ENCODE data around the gene IQSEC1.

Gene IQSEC1

DNA sequence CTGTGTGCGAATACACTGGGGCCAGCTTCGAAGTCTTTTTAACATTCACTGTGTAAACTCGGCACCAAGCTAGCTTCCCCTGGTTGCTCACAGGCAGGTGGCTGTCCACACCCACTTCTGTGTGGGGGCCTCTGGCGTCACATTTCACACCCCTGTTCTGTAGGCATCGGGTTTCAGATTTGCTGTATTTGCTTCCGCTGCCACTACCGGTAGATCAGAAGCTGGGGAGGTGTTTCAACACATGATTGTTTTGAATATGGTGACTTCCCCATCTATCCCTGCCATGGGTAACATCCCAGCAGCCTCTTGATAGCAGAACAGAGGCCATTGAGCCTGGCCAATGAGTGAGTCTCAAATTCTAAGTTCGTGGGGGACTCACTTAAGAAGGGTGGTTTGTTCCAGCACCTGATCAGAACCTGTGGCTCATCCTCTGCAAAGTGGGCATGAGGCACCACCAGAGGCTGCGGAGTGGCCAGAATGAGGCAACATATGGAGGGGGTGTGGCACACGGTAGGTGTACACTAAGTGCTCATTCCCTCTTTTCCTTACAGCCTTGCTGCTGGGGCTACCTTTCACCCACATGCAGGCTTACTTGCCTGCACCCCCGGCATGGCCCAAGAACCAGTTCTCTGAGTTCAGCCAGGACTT lies 61.5 kb downstream of the IQSEC1 start:
- peak; percentile 56 for DNase-seq

DNA sequence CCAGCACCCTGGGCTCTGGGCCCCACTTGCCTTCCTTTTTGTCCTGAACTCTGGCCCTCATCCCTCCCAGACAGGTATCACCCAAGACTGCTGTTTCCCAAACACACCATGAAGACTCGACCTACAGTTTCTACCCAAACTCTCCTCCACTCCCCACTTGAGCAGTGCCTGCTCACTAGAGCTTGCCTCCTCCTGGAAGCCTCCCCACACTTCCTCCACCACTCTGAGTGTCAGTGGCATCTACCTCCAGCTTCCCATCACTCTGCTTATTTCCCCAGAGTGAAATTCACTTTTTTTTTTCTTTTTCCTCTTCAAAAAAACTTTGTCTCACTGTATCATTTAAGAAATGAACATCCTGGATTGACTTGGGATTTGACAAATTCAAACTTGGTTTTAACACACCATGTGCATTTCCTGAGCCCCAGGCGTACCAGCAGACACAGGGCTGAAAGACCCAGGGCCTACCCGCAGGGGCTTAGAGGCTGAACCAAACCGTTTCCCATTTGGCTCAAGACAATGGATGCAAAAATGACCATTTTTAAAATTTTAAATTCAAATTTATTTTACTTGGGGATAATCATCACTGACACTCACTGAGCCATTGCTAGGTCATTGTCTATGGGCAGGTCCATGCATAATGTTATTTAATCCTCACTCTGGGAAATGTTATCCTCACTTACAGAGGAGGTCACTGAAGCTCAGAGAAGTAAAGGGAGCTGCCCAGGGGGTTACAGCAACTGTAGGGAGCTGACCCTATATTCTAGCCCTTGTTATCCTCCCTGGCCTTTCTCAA lies 62.3 kb downstream of the IQSEC1 start:
- DNase-seq, result no peak

GRCh38 chr3:13009946-13010315 lies 63.3 kb downstream of the IQSEC1 start:
- no peak for DNase-seq

DNA sequence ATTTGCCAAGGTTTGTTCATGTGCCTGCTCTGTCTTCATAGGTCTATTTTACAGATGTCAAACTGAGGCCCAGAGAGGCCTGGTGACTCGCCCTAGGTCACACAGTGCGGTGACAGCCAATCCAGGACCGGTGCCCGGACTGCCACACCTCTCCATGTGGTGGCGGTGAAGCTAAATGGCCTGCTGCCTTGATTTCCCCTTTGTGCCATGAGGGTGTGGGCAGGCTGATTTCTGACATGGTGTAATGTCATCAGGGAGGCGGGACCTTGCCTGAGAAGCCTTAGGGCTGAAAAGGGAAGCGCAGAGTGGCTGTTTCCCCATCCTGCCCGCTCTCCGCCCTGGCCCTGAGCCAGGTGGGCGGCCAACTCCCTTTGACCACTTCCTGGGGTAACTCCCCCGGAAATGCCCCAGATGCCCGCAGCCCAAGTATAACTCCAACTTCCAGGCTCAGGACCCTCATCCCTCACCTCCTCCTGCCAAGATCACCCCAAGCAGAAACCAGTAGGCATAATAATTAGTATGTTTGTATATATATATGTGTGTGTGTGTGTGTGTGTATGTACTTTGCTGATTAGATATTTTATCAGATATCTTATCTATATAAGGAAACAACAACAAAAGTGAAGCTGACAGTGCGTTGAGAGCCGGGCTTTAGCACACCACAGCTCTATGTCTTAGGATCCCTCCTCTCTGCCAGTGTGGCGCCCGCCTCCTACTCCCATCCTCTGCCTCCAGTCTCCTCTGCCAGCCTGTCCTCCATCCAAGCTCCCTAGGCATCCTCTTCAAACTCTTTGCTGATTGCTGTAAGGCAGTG lies 63.9 kb downstream of the IQSEC1 start:
- no peak for DNase-seq

DNA sequence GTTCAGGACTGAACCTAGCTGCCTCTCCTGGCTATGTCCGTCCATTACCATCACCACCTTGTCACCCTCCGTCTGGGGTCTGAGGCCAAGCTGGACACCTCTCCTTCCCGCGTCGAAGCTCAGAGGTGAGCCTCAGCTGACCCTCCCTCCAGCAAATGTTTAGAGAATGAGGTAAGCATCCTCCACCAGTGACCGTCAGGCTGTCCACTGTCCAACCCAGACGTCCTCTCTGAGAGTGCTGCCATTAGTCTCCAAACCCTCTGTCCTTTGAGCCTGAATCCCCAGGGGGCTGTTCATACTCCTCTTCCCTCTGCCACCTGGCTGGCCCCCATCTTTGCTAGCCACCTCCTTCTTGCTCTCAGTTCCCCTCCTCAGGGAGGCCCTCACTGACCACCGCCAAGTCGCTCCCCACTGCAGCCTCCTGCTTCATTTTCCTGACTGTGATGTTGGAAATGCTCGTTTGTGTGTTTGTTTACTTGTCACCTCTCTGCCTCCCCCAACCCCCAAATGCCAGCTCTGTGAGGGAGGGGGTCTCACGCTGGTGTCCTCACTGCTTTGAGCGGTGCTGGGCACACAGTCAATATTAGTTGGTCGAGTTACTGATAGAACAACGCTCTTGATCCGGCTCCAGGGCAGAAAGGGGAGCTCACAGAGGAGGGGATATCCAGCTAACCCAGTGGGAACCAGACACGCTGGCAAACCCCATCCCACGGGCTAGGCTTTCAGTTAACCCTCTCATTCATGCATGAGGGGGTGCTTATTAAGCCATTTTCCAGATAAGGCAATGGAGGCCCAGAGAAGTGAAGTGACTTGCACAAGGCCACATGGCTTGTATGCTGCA lies 64.9 kb downstream of the IQSEC1 start:
- DNase-seq, result no peak

DNA sequence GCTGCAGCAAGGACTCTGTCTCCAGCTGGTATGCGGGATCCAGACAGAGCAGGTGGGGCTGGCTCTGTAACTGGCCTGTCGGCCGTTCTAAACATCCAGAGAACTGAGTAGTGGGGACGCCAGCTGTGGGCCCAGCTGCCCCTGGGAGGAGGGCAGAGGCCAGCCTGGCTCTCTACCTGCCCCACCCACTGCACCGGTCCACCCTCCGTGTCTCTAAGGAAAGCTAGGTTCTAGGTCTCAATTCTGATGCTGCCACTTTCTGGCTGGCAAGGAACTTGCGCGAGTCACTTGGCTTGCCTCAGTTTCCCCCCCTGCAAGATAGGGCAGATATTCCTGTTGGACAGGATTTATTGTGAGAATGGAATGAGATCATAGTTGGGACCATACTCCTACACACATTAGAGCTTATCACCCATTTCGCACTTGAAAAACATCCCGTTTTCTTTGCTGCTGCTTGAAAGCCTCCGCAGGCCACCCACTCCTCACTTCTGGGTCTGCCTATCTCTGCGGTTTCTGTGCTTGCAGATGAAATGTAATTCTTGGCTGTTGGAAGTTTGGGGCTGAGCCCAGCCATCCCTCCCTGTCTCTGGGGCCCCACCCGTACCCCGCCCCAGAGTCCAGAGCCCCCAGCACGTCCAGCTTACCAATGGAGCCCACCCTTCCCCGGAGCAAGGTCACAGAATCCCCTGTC lies 65.8 kb downstream of the IQSEC1 start:
- no peak for DNase-seq

- DNase-seq, result no peak
These were observed 66.8 kb downstream of the IQSEC1 start for GRCh38 chr3:13006216-13006990.

DNA sequence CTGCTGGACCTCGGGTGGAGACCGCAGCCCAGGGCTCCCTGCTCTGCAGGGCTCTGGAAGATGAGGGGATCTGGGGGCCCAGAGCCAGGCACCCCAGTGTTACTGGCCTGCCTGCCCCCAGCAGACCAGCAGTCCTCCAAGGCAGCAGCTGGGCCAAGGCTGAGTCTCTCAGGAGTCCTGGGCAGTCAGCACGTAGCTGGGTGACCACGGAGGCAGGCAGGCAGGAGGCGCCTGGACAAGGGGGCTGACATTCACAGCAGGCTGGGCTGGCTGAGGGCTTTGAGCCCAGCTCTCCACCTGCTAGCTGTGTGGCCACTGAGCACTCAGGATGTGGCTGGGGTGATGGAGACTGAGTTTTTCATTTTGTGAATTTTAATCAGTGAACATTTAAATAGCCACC lies 67.9 kb downstream of the IQSEC1 start:
- DNase-seq, result no peak

DNA sequence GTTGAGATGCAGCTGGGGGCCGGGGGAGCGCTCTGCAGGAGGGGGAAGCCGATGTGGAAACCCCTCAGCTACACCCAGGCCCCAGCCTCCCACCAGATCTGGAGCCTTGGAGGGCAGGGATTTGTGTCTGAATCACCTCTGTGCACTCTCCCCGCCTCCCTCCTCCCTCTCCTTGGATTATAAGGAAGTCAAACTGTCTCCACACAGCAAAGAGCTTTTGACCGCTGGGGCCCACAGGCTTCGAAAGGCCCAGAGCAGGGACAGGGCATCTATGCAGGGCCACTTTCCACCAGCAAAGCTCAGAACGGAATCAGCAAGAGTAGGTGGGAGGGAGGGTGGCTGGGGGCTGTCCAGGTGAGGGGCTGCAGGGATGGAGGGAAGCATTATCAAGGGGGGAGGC lies 68.9 kb downstream of the IQSEC1 start:
- no peak for DNase-seq

DNA sequence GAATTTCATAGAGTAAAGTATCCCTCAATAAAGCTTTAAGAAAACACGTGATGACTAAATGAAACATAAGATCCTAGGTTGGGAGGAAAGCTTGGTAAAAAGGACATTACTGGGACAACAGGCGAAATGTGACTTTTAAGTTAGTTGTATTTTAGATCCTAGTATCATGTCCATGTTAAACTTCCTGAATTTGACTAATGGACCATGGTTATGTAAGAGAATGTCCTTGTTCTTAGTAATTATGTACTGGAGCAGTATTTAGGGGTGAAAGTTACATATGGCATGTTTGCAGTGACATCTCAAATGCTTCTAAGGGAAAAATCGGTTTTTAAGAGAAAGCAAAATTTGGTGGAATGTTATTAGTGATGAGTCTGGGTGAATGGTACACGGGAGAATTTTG lies 69.6 kb downstream of the IQSEC1 start:
- DNase-seq, result no peak

GRCh38 chr3:13002398-13003124 lies 70.7 kb downstream of the IQSEC1 start:
- no peak for DNase-seq

DNA sequence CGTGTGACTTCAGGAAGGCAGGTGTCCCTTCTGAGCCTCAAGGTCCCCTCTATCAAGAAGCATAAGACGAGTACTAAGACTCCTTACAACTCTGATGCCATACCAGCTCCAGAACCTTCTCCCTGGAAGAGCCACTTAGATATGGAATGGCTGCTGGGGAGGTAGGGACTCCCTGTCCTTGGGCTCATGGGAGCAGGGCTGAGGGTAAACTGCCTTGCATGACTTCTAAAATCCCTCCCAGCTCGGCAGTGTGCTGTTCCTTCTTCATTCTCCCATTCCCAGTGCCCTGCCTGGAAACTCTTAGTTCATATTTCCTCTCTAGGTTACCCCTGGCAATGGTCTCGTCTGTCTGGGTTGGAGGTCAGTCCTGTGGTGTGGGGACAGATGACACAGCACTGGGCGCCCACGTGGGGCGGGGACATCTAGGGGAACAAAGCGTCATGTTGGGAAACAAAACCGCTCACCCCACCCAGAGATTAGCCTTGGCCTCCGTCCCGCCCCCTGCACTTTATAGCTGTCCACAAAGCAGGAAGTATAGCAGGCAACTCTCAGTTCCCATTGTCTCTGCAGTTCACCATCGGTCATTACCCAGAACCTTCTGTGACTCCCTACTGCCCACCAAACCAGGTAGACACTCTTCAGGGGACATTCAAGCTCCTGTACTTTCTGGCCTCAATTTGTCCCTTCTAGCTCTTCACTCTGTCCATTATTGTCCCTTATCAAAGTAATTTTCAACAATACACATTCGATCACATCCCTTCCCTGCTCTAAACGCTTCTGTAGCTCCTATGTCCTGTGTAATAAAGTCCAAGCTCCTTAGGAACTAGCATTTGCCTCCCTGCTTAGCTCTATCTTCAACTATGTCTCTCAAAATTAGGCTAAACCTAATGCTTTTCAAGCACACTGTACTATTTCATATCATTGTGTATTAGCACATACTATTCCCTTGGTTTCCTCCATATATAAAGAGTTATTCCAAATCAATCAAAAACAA lies 73.8 kb downstream of the IQSEC1 start:
- DNase-seq, result no peak

DNA sequence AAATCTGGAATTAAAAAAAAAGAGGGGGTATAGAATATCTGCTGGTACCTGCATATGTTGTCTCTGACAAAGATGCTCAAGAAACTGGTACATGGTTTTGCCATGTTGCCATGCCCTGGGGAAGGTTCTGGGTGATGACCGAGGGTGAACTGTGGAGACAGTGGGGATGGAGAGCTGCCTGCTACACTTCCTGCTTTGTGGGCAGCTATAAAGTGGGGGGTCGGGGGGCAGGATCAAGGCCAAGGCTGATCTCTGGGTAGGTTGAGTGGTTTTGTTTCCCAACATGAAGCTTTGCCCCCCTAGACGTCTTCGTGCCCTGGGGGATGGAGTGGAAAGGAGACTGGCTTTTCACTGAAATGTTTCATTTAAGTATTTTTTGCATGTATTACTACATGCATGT lies 74.6 kb downstream of the IQSEC1 start:
- DNase-seq, result no peak

GRCh38 chr3:12997387-12997786 lies 75.8 kb downstream of the IQSEC1 start:
- DNase-seq, result no peak

DNA sequence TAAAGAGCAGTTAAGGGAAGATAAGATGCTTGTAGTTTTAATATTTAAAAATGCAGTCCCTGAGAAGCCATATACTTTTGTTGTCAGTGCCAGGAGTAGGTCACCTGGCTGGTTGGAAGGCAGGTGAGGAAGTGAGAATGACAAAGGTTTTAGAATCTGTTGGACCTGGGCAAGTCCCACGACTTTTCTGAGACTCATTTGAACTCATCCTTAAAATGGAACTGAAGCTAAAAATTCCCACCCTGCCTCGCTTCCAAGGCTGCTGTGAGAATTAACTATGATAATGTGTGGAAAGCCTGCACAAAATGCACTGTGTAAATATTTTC lies 77.1 kb downstream of the IQSEC1 start:
- no peak for DNase-seq

GRCh38 chr3:12995389-12996180 lies 77.6 kb downstream of the IQSEC1 start:
- no peak for DNase-seq

DNA sequence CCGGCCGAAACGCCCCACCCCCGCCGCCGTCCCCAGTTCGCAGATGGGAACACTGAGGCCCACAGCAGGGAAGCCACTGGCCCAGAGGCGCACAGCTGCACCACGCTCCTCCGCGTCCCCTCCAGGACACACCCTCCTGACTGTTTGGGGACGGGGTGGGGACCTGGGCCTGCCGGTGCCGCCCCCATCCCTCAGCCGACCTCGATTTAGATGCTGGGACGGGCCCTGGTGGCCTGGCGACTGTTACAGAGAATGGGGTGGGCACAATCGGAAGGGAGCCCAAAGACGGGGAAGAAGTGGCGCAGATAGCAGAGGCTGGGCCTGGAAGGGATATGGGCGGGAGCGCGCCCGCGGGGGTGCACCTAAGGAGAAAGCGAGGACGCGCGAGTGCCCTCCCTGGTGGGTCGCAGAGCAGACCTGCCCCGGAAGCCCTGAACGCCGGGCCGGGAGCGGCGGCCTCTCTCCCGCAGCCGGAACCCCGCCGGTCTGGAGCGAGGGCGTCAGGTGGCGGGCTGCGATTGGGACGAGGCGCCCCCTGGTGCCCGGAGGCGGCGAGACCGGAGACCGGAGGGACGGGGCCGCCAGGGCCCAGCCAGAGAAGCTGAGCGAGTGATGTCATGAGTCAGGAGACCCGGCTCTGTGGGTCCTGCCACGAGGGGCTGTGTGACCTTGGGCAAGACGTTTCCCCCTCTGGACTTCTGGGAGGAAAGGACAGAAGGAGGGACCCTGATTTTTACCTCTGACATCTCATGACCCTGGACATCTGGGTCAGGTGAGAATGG lies 78.4 kb downstream of the IQSEC1 start:
- DNase-seq, result peak; percentile 60

DNA sequence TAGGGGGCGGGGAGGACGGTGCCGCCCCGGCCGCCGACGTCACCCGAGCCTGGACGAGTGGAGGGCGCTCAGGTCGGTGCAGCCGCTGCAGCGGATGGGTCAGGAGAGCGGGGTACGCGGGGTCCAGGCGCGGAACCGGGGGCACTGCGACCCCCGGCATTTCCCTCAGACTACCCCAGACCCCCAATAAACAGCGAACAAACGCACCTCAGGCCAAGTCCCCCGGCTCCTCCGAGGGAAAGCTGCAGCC lies 78.9 kb downstream of the IQSEC1 start:
- no peak for DNase-seq
